VCaP (cell line): Measurements from ENCODE around the gene QPRT.
"Not testable (repeated sequence)": the region's sequence is repeated elsewhere in the genome, so short reads cannot be mapped to it uniquely, and the experiment has no call there.

ENCODE experiments used
- H3K27ac ChIP-seq: fragments of 450-650 bp; 2 replicates; pipeline ENCODE4 v1.5.1; 2017
- TF ChIP-seq, protein P1 (sequence below): fragments of 450-650 bp; conservative IDR thresholded peaks from 2 replicates; pipeline ENCODE4 v1.5.1; 2017; ENCODE audit warnings: mild to moderate bottlenecking, moderate library complexity

The QPRT gene

DNA sequence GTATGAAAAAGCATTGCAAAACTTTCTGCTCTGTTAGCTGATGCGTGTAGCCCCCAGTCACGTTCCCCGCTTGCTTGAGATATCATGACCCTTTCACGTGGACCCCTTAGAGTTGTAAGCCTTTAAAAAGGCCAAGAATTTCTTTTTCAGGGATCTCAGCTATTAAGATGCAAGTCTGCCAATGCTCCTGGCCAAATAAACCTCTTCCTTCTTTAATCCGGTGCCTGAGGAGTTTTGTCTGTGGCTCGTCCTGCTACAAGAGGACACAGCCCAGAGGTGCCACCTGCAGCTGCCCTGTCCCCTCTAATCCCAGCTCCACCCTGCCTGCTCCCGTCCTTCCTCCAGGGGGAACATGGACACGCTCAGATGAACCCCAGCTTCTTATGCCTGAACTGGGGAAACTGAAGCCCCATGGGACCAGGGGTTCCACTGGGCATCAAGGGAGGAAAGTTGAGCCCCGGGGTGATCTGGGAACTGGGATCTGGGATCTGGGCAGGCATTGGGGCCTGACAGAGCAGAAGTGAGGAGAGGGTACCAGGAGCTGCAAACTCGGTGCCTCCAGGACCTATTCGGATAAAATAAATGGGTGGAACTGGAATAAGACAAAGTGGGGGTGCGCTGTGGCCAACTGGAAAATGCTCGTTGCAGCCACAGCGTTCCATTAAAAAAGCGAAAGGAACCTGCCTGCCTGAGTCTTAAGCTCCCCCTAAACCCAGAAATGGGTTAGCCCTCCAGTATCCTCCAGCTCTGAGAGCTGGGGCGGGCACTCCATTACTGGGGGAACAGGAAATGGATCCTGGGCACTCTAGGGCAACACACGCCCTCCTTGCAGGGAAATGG, 19.7 kb downstream of the QPRT start:
- no peak overlapping the region for H3K27ac ChIP-seq
- TF ChIP-seq, protein P1, sequence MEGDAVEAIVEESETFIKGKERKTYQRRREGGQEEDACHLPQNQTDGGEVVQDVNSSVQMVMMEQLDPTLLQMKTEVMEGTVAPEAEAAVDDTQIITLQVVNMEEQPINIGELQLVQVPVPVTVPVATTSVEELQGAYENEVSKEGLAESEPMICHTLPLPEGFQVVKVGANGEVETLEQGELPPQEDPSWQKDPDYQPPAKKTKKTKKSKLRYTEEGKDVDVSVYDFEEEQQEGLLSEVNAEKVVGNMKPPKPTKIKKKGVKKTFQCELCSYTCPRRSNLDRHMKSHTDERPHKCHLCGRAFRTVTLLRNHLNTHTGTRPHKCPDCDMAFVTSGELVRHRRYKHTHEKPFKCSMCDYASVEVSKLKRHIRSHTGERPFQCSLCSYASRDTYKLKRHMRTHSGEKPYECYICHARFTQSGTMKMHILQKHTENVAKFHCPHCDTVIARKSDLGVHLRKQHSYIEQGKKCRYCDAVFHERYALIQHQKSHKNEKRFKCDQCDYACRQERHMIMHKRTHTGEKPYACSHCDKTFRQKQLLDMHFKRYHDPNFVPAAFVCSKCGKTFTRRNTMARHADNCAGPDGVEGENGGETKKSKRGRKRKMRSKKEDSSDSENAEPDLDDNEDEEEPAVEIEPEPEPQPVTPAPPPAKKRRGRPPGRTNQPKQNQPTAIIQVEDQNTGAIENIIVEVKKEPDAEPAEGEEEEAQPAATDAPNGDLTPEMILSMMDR, result no peak

DNA sequence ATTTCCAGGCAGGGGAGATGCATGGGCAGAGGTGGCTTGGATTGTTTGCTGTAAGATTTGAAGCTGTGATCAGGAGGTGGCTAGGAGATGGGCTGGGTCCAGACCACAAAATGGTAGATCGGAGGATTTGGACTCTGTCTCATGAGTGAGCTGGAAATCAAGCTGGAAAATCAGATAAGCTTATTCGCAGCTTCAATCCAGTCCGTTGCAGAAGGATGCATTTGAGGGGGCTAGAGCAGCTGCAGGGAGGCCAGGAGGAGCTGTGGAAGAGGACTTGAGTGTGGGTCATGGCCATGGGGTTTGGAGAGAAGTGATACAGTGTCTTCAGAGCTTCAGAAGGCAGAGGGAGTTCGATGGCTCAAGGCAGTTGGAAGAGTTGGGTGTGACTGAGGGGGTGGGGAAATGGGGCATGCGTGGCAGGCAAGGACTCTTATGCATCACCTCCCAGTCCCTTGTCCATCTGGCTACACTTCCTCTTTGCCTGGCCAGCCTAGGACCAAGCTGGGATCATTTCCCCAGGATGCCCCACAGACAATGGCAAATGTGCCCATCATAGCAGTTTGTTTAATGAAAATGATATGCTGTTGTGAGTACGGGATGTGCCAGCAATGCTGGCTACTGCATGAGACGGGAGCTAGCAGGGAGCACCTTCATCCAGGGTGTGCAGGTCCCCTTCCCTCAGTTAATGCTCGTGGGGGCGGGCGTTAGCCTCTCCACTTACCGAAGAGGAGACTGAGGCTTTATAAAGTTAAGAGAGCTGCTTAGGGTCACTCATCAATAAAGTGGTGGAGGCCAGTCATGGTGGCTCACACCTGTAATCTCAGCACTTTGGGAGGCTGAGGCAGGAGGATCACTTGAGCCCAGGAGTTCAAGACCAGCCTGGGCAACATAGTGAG, 20.6 kb downstream of the QPRT start:
- TF ChIP-seq, protein P1, result no peak
- H3K27ac ChIP-seq, result no peak overlapping the region

DNA sequence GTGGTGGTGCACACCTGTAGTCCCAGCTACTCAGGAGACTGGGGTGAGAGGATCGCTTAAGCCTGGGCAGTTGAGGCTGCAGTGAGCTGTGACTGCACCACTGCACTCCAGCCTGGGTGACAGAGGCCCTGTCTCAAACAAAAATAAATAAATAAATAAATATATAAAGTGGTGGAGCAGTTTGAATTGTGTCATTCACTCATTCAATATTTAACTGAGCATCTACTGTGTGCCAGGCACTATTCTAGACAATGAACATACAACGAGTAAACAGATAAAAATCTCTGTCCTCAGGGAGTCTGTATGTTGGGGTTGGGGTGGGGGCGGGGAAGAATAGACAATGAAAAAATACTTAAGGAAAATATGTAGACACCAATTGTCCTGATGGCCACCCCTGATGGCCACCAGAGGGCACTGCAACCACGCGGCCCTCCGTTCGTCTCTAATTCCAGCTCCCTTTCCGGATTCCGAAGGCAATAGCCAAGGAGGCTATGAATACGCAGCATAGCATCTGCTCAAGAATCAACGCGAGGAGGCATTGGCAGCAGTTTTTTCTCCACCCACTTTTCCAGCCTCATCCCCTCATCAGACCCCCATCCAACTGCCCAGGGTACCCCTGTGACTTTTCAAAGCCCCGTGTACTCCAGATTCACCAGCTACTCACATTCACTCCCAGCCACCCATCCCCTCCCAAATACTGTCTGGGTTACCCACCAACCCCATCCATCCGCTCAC, 21.4 kb downstream of the QPRT start:
- TF ChIP-seq, protein P1, result peak; percentile 85

DNA sequence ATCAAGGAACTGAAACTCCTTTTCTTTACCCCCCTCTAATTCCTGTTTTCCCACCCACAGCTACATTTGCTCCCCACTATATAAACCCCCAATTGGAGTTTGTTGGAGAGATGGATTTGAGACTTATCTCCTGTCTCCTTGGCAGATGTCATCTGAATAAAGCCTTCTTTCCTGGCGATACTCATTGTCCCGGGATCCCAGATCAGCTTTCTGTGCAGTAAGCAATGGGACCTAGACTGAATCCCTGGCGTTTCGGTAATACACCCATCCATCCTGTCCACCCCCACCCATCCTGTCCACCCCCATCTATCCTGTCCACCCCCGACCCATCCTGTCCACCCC, 22.2 kb downstream of the QPRT start:
- peak overlapping the region; percentile 33; the same call in 1 of the 2 replicates for H3K27ac ChIP-seq
- TF ChIP-seq, protein P1, result no peak

More for the DNA sequence above, 21.4 kb downstream of the QPRT start:
- peak overlapping the region; percentile 33; the same call in 1 of the 2 replicates for H3K27ac ChIP-seq

DNA sequence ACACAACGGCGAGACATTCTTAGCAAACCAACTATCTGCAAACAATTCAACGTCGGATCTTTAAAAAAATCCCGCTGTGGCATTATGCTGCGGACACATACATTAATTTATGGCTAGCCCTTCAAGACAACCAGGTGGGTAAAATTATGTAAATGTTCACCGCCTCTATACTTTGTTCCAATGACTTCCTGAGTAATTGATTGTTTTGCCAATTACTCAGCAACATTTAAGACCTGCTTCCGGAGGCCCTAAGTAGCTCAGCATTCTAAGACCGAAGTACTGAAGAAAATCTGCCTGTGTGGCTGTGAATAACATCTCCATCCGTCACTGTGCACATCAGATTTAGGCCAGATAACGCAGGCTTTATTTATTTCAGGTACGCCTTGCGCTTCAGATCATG, 23.3 kb downstream of the QPRT start:
- TF ChIP-seq, protein P1, result no peak
- H3K27ac ChIP-seq, result peak overlapping the region; percentile 23

DNA sequence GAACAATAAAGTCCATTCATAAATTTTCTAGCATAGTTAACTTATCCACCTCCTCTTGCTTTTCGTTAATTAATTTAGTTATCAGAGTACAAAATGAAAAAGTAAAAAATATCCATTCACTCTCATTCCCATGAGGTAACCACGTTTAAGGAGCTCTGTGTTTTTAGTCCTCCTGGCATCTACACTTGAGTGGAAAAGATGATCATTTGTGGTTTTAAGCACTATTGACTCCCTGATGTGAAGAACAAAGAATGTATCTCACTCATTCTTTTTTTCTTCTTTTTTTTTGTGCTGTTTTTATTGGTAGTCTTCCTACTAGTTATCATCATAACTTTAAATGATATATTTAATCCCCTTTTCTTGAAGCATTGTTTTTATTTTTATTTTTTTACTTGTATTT, 26.1 kb downstream of the QPRT start:
- no peak overlapping the region for H3K27ac ChIP-seq
- TF ChIP-seq, protein P1, result no peak

DNA sequence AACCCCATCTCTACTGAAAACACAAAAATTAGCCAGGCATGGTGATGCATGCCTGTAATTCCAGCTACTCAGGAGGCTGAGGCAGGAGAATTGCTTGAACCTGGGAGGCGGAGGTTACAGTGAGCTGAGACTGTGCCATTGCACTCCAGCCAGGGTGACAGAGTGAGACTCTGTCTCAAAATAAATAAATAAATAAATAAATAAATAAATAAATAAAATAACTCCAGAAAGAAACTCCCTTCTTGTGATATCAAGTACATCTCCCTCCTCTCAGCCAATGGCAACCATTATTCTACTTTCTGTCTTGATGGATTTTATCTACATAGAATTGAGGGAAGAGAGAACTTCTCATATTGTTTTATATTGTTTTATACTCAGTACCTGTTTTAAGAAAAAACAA, 28.2 kb downstream of the QPRT start:
- H3K27ac ChIP-seq, result not testable (repeated sequence)
